ENCODE results near the gene TTC6.

DNA sequence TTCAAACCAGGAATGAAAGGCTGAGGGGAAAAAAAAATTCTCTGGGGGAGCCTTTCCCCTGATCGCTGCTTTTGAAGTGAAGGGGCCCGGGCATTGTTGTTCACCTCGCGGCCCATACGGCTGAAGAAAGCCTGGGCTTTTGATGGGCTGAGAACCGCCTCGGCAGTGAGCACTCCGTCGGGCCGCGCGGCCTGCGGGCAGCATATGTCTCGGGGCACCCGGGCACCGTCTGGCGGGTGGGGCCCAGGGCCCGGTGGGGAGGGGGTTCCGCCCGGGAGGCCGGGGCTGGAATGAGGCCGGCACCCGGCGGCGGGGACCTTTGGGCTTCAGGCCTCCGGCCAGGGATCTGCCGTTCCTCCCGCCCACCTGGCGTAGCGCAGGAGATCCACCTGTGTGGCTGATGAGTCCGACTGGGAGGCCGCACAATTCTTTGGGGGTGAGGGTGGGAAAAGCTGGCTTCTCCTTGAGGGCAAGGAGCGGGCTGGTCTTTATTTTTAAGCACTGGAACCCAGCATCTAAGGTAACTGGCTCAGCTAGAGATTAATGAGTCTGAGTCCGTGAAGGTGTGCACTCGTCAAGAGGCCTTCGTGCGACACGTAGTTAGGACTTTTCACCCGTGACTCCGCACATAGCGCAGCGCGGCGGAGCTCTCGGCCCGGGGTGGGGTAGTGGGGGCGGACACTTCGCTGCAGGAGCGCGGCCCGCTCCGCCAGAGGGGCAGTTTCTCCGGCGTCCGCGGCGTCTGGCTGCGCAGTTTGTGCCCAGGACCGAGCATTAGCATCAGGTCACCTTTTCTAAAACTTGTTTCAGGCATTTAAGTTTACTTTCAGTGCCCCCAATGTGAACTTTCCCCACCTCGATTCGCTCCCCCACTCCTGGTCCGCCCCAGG is 11.0 kb upstream of the TTC6 start:
- TF ChIP-seq, protein P1, sequence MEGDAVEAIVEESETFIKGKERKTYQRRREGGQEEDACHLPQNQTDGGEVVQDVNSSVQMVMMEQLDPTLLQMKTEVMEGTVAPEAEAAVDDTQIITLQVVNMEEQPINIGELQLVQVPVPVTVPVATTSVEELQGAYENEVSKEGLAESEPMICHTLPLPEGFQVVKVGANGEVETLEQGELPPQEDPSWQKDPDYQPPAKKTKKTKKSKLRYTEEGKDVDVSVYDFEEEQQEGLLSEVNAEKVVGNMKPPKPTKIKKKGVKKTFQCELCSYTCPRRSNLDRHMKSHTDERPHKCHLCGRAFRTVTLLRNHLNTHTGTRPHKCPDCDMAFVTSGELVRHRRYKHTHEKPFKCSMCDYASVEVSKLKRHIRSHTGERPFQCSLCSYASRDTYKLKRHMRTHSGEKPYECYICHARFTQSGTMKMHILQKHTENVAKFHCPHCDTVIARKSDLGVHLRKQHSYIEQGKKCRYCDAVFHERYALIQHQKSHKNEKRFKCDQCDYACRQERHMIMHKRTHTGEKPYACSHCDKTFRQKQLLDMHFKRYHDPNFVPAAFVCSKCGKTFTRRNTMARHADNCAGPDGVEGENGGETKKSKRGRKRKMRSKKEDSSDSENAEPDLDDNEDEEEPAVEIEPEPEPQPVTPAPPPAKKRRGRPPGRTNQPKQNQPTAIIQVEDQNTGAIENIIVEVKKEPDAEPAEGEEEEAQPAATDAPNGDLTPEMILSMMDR (IDR thresholded peaks at IDR 0.05 in 4 of 5, conservative IDR thresholded peaks at IDR 0.05 in 1 of 5) = no peak
- TF ChIP-seq POLR2A (IDR thresholded peaks at IDR 0.05) = no peak

All from gastrocnemius medialis (tissue), 4 donors.